Measurements from ENCODE around the gene ZYX. TPM values are rescaled to one million over a fixed set of nuclear protein-coding genes. Genes with fewer than 3 reads are reported as not detected.

ZYX gene
- polyA plus RNA-seq, 3 donors, result 76.3 to 107 (median 102) TPM

DNA sequence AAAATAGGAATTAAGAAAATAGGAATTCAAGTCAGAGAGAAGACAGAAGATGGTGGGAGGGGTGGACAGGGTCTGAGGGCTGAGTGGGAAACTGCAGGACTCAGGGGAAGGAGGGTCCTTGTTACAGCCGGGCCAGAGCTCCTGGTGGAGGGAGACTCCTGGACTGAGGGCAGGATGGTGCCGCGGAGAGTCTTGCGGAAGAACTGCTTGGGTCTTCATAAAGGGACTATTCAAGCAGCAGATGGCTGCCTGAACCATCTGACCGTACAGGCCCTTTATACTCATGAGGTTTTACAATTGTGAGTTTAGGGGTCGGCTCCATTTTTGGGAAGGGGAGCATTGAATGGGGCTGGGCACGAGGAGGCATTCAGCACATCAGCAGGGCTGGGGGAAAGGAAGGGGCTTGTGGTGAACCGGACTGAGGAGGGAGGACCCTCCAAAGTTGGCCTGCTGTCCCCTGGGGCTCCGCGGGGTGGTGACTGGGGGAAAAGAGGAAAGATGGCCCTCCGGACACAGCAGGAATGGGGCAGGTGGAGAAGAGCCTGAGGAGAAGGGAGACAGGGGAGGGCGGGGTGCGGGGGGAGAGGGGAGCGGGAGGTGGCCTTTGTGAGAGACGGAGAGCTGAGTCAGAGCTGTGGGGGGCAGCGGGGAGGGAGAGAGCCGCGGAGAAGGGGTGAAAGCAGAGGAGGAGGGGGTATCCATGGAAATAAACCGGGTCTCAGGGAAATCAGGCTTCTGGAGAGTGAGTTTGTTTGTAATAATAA, 20.2 kb upstream of the ZYX start:
- DNase-seq, result no peak

GRCh38 chr7:143361552-143362130, 19.5 kb upstream of the ZYX start:
- no peak for DNase-seq

- no peak for DNase-seq
Measured at GRCh38 chr7:143362131-143363015, 18.8 kb upstream of the ZYX start, which contains the start of gene FAM131B. FAM131B (minus strand) TSS chr7:143362713; CDS start chr7:143362603, 110 bp downstream.

DNA sequence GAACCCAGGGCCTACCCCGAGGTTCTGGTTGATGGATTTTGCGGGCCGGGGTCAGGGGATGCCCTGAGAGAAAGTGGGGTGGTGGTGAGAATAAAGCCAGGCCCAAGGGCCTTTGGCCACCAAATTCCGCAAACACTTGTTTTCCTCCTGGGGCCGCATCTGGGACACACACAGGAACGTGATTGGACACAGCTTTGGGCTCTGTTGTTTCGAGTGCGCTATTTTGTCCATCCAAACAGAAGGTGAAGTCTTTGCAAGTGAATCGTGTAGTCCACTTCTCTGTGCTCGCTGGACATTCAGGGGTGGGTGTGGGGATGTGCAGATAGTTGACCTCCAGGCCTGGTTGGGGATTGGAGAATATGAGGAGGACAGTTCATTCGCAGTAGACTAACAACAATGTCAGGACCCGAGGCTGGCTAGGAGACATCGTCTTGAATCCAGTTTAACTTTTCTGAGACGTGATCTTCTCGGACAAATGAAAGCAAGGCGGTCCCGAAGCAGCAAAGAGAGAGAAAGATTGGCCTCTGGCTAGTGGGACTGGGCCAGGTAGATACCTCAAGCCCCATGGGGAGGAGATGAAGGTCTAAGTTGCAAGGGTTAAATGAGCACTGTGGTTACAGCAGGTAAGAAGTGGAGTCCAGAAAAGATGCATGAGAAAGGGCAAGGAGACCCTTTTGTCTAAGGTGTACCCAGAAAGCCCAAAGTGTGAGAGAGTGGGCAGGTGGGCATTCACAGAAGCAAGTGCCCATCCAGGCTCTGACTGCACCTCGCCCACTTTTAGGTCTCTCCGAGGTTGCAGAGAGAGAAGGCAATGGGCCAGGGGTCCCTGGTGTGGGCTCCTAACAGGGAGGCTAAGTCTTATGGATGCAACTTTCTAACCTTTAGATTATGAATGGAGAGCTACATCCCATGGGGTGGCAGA, 17.9 kb upstream of the ZYX start:
- no peak for DNase-seq

DNA sequence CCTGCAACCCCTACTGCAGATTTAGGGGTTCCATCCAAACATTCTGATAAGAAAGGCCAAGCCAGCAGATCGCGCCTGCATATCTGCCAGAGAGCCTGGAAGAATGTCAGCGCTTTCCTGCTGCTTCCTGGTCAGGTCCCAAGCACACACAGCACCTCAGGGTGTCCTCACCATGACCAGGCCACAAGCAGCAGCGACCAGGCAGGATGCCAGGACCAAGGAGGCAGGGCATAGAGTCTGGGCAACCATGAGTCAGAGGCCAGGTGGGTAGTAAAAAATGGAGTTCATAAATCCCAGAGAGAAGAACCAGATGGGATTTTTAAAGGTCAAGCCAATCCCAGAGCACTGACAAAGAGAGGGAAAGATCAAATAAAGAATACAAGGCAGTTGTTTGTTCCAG, 13.2 kb upstream of the ZYX start:
- DNase-seq, result no peak

DNA sequence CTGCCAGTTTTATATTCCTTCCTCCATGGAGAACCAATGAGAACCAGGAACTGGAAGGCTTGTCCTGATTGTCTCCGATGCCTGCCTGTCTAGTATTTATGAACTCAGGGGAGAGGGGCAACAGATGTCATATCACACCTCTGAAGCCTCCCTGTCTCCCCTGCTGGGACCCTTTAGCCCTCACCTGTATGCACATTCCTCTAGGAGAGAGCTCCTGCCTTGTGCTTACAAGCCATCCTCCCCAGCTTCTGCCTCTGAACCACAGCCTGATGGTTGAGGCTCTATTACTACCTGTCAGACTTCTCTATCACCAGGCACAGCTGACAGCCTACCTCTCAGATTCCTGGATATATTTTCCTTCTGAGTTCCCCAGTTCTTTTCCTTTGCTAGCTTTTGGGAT, 12.8 kb upstream of the ZYX start:
- DNase-seq, result no peak

DNA sequence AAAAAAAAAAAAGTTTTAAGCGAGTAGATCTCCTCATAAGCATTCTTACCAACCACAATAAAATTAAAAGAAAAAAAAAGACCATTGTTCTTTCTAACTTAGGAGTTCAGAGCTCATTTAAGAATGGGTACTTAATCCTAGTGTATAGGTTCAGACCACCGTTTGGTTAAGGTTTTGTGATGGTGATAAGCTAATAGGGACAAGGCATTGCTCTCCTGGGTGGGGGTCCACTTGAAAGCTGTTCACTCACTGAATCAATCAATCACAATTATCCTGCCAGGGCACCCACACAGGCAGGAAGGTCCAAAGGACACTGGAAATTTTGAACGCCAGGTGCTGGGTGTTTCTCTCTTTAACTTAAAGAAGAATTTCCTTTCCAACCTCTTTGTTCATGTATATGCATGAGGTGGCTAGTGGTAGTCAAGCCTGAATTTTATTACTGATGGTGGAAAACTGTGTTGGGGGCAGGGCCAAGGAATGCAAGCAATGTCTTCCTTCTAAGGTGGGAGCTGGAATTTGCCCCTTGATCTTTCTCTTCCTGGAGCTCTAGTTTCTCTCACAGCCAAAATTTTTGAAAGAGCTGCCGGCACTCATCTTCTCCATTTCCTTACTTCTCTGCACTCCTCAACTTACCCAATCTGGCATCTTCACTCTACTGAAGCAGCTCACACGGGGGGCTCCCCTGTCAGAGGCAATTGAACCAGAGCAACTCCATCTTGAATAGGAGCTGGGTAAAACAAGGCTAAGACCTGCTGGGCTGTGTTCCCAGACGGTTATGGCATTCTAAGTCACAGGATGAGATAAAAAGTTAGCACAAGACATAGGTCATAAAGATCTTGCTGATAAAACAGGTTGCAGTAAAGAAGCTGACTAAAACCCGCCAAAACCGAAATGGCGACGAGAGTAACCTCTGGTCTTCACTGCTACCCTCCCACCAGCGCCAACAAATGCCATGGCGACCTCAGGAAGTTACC, 11.2 kb upstream of the ZYX start:
- peak; percentile 60 for DNase-seq

GRCh38 chr7:143372070-143372469, 9.1 kb upstream of the ZYX start:
- no peak for DNase-seq

- DNase-seq, result no peak
Measured at GRCh38 chr7:143373255-143373794, 7.8 kb upstream of the ZYX start.

DNA sequence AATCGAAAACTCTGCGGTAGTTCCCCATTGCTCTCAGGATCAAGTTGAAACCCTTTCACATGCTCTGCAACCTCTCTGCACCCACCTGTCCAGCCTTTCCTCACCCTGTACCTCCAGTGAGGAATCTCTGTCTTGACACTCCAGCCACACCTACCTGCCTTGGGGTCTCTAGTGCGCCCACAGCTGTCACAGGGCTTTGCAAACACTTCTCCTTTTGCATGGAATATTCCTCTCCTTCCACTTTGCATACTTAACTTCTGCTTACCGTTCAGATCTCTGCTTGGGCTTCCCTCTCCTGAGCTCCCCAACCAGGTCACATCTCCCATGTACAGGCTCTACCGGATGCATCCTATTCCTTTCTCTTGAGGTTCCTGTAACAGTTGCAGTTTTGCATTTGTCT, 6.6 kb upstream of the ZYX start:
- no peak for DNase-seq

DNA sequence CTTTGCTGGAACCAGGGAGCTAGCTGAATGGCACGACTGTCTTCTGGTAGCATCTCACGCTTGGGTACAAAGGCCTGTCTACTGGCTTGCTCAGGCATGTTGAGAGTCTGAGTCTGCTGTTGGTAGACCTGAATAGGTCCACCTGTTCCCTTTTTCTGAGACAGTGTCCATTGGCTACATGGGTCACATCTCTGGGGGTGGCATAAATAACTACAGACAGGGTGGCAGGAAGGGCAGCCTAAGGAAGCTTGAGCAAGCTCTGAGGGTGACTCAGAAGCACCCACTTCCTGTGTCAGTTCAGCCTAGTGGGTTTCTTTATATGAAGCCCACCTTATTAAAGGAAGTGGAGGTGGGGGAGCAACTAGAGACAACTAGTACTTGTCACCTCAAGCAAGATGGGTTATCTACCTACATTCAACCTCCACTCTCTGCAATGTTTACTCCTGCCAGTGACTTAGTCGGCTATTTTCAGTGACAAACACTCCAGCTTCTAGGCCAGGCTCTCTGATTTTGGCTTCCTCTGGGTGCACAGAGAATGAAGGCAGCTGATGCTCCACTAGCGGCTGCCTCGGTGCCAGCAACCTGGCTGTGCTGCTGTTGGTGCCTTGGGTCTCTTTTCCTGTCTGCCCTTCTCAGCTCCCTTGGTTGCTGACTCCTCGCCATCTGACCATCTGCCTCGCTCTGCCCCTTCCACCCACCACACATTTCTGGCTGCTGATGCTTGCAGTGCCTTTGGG, 5.7 kb upstream of the ZYX start:
- no peak for DNase-seq

GRCh38 chr7:143376396-143376795, 4.7 kb upstream of the ZYX start:
- no peak for DNase-seq

- no peak for DNase-seq
Measured at GRCh38 chr7:143379611-143380259, 1.4 kb upstream of the ZYX start.

DNA sequence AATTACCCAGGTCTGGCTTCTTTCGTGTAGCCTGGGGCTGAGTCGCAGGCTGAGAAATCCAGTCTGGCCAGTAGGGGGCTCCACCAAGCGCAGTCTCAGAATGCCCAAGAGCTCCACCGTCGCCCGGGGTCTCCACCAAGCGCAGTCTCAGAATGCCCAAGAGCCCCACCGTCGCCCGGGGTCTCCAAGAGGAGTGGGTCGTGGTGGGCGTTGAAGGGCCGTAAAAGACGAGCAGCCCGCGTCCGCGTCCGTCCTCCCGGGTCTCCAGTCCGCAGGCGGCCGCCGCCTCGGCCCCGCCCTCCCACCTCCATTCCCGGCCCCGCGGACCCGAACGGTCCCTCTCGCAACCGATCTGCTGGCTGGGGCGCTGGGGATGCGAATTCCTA, 892 bp upstream of the ZYX start:
- DNase-seq, result peak; percentile 91

GRCh38 chr7:143381427-143382125, 431 bp downstream of the ZYX start:
- DNase-seq, result peak; percentile 77

- DNase-seq, result no peak
Measured at GRCh38 chr7:143382126-143382790, 1.1 kb downstream of the ZYX start.

Data from renal pelvis (tissue), 4 donors.